Ureter (tissue), 1 donor: ENCODE measurements around the gene CTNNB1. TPM values are rescaled to one million over a fixed set of nuclear protein-coding genes. Genes with fewer than 3 reads are reported as not detected.
"Not testable (repeated sequence)": the region's sequence is repeated elsewhere in the genome, so short reads cannot be mapped to it uniquely, and the experiment has no call there.

Experiments used
- DNase-seq: peaks from one replicate; pipeline ENCODE4 v3.0.0-alpha.2; 2020; ENCODE audit warnings: low spot score
- total RNA-seq: library from RNA; stranded (reverse); gene quantifications from one replicate; pipeline ENCODE4 v1.2.4, GENCODE V29; 2023
- donor health status: DM: yes; HTN: yes; CAD: no.

Gene CTNNB1
- total RNA-seq, 1 donor from 2014 or later: 335 TPM

GRCh38 chr3:41258239-41258800 is 59.0 kb downstream of the CTNNB1 start:
- no peak for DNase-seq

- no peak for DNase-seq
These were observed 60.3 kb downstream of the CTNNB1 start for GRCh38 chr3:41259449-41260062.

GRCh38 chr3:41260063-41260450 is 60.8 kb downstream of the CTNNB1 start:
- no peak for DNase-seq

GRCh38 chr3:41265011-41265545 is 65.8 kb downstream of the CTNNB1 start:
- no peak for DNase-seq

- DNase-seq: no peak
These were observed 66.5 kb downstream of the CTNNB1 start for GRCh38 chr3:41265823-41266273.

GRCh38 chr3:41267975-41268640 is 68.8 kb downstream of the CTNNB1 start:
- DNase-seq: no peak

DNA sequence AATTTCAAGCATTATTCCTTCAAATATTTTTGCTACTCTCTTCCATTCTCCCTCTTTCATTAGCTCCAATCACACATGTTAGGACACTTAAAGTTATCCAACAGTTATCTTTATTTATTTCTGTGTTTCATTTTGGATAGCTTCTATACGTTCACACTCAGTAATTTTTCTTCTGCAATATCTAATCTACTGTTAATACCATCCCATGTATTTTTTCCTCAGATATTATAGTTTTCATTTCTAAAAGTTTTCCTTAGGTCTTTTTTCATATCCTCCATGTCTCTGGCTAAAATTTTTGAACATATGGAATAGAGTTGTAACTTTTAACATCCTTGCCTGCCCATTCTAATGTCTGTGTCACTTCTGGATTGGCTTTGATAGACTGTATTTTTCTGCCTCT is 73.4 kb downstream of the CTNNB1 start:
- no peak for DNase-seq

- no peak for DNase-seq
These were observed 75.8 kb downstream of the CTNNB1 start for GRCh38 chr3:41274944-41275668.

DNA sequence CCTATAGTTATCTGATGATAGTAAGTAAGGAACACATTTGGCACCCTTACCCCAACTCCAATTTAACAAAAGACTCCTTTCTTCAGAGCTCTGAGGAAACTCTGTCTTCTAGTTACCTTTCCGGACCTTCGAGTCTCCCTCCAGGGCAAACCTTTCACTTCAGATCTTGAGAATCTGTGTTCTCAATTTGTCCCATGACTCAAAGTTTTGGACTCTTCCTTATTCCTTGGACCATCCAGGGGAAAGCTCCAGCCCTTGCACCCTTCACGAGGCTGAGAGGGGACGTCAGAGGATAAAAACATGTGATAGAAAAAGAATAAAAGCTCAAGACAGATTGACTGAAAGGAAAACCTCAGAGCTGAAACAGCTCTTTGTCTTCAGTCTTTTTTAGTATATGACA is 76.9 kb downstream of the CTNNB1 start:
- no peak for DNase-seq

GRCh38 chr3:41277790-41278465 is 78.6 kb downstream of the CTNNB1 start:
- no peak for DNase-seq

DNA sequence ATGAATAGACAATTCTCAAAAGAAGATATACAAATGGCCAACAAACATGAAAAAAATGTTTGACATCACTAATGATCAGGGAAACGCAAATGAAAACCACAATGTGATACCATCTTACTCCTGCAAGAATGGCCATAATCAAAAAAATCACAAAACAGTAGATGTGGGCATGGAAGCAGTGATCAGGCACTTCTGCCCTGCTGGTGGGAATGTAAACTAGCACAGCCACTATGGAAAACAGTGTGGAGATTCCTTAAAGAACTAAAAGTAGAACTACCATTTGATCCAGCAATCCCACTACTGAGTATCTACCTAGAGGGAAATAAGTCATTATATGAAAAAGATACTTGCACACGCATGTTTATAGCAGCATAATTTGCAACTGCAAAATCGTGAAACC is 85.6 kb downstream of the CTNNB1 start:
- not testable (repeated sequence) for DNase-seq

- DNase-seq: no peak
These were observed 87.0 kb downstream of the CTNNB1 start for GRCh38 chr3:41286305-41286704.

GRCh38 chr3:41288785-41289184 is 89.5 kb downstream of the CTNNB1 start:
- DNase-seq: no peak
